Embryonic facial prominence (tissue), 1 donor: ENCODE data around the gene FAM107B.
"Not testable (repeated sequence)": the region's sequence is repeated elsewhere in the genome, so short reads cannot be mapped to it uniquely, and the experiment has no call there.

ENCODE experiments used
- DNase-seq: peaks from one replicate; pipeline ENCODE4 v3.0.0-alpha.2; 2016; ENCODE audit errors: extremely low spot score

FAM107B gene

GRCh38 chr10:14774797-14775196 lies at the start of gene FAM107B:
Gene FAM107B (minus strand): TSS chr10:14774897. CDS start chr10:14774663, 234 bp downstream.
- no peak for DNase-seq

- no peak for DNase-seq
Measured at GRCh38 chr10:14823966-14824365, 49.3 kb upstream of the FAM107B start.

DNA sequence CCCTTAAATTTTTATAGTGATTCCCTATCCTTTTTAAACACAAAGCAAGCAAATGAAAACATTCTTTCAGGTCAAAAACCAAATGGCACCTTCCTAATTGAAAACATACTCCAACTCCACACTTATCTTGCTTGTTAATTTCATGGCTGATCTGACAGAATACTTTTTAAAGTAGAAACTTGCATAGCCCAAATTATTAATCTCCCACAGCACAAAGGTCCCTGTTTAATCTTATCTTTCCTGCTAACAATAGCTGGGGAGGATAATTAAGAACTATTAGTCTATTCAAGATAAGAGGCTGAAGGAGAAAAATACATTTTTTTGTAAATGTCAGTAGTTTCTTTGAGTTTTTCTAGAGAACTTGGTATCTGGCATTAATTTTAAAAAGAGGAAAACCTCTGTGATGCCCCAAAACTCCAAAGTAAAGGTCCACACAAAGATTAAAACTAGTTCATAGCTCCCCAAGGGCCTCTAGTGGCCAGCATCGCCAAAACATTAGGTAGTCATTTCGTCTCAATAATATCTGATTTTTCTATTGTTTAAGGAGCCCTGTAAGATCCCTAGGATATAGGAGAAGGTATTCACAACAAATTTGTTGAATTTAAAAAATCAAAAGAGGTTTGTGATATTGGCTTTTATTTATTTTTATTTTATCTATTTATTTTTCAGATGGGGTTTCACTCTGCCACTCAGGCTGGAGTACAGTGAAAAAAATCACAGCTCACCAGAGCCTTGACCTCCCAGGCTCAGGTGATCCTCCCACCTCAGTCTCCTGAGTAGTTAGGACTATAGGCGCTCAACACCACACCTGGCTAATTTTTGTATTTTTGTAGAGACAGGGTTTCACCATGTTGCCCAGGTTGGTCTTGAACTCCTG lies 48.4 kb upstream of the FAM107B start:
- peak; percentile 31 for DNase-seq

GRCh38 chr10:14821635-14822375 lies 47.1 kb upstream of the FAM107B start:
- no peak for DNase-seq

DNA sequence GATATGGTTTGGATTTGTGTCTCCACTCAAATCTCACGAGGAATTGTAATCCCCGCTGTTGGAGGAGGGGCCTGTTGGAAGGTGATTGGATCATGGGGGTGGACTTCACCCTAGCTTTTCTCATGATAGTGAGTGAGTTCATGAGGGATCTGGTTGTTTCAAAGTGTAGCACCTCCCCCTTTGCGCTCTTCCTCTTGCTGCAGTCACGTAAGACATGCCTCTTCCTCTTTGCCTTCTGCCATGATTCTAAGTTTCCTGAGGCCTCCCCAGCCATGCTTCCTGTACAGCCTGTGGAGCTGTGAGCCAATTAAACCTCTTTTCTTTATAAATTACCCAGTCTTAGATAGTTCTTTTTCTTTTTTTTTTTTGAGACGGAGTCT lies 46.1 kb upstream of the FAM107B start:
- no peak for DNase-seq

DNA sequence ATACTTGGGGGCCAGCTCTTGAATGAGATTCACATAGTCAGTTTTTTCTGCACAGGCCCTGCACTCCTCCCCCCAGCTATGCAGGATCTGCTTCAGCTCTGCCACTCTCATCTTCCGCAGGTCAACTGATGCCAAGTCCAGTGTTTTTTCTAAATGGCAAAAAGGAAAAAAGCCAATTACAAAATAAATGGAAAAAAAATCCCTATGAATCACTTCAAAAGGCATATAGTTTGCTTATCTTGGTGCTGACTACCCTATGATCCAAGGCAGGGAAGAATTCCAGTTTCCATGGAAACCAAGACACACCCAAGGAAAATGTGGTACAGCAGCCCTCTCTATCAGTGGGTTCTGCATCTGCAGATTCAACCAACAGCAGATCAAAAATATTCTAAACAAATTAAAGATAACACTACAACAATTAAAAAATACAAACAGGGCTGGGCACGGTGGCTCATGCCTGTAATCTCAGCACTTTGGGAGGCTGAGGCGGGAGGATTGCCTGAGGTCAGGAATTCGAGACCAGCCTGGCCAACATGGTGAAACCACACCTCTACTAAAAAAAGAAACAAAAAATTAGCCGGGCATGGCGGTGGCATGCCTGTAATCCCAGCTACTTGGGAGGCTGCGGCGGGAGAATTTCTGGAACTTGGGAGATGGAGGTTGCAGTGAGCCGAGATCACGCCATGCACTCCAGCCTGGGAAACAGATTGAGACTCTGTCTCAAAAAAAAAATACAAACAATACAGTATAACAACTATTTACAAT lies 45.5 kb upstream of the FAM107B start:
- no peak for DNase-seq

DNA sequence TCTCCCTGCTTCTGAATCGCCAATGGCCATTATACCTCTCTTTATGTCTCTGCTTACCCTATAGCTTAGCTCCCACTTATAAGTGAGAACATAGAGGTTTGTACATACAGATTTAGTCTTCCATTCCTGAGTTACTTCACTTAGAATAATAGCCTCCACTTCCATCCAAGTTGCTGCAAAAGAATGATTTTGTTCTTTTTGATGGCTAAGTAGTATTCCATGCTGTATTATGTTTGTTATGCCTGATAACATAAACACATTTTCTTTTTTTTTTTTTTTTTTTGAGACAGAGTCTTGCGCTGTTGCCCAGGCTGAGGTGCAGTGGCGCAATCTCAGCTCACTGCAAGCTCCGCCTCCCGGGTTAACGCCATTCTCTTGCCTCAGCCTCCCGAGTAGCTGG lies 42.0 kb upstream of the FAM107B start:
- not testable (repeated sequence) for DNase-seq

DNA sequence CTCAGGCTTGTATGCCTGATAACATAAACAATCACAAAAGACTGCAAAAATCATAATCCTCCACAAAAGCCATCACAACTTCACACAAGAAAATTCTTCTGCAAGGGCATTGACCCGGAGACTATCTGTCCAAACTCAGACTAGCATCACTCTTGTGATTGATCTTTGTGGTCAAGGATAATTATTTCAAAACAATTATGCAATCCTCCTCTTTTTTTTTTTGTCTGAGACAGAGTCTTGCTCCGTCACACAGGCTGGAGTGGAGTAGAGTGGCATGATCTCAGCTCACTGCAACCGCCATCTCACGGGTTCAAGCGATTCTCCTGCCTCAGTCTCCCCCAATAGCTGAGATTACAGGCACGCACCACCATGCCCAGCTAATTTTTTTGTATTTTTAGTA lies 41.0 kb upstream of the FAM107B start:
- no peak for DNase-seq

DNA sequence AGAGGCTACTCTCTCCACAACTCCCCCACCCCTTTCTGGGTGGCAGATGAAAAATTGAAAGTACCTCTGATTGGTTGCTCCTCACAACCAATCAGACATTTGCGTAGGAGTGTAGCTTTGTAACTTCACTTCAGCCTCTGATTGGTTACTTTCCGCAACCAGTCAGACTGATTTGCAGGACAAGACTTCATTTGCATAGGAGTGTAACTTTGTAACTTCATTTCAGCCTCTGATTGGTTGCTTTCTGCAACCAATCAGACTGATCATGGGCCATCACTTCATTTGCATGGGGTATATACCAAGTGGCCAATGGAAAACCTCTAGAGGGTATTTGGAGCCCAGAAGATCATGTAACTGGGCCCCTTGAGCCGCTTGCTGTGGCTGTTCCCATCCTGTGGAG lies 37.6 kb upstream of the FAM107B start:
- DNase-seq, result no peak

DNA sequence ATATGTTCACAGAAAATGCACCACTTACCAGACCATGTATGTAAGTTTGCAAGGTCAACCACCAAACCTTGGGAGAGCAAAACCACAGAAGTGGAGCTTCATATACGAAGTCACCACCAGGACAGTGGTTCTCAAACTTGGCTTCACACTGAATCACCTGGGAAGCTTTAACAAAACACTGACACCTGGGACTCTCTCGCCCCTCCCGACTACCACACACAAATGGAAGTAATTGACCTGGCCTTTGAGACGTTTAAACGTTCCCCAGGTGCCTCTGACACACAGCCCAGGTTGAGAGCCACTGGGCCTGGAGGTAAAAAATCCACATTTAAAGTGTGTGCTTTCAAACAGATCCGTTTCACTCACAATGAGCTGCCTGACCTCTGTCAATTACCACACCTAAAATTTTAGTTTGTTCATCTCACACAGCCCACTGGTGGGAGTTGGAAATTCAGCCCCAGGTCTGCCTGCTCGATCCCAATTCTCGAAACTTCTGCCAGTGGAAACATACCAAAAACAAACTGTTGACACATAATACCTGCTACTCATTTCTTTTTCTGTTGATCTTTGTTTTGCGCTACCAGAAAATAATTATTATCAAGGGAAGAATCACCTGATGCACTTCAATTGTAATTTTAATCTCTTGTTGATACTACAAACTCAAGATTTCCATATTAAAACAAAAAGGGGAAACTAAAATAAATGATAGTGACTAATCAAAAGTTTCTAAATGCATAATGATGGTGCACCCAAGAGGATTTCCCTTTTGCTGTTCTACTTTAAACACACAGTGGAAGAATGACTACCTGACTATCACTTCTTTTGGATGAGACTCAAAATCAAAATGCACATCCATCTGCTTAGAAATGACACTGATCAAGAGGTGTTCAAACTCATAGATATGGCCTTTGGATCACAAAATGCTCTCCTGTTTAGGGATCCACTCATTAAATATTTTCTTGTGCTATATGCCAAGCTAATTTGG lies 36.6 kb upstream of the FAM107B start:
- no peak for DNase-seq

- no peak for DNase-seq
Measured at GRCh38 chr10:14806318-14806717, 31.6 kb upstream of the FAM107B start.

DNA sequence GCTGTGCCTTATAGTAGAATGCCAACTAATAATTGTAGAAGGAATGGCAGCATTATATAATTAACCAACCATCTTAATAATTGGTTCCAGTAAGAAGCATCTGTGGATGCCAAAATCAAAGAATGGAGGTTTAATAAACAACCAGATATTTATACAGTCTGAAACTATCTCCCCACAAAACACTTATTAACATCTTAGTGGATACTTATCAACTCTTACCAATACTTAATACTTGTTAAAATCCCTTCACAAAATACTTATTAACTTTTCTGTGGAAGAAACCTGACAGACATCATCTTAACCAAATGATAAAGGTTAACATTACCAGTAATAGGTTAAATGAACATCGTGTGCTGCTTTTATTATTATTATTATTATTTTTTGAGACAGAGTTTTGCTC lies 29.1 kb upstream of the FAM107B start:
- no peak for DNase-seq

DNA sequence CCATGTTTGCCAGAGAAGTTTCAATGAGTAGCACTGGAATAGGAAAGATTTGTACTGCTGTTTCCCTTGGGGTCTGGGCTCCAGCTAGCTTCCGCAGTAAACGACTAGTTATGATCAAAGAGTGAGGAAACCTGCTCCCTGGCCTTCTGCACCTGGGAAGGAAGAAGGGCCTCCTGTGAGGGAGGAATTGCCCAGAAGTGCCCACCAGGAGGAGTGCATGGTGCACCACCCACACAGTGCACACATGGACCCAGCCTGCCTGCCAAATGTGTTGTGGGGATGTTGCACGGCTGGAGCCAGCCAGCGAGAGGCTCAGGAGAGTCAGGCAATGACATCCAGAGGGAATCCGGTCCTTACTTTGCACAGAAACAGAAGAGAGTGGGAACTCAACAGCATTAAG lies 27.0 kb upstream of the FAM107B start:
- DNase-seq, result no peak

- DNase-seq, result no peak
Measured at GRCh38 chr10:14800397-14800796, 25.7 kb upstream of the FAM107B start.

DNA sequence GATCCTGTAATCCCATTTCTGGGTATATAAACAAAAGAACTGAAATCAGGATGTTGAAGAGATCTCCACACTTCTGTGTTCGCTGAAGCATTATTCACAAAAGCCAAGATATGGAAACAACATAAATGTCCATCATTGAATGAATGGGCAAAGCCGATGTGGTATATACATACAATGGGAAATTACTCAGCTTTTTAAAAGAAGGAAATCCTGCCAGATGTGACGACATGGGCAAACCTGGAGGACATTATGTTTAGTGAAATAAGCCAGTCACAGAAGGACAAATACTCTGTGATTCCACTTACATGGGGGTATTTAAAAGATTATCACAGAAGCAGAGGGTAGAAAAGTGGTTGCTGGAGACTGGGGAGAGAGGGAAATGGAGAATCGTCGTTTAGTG lies 23.9 kb upstream of the FAM107B start:
- DNase-seq, result no peak

DNA sequence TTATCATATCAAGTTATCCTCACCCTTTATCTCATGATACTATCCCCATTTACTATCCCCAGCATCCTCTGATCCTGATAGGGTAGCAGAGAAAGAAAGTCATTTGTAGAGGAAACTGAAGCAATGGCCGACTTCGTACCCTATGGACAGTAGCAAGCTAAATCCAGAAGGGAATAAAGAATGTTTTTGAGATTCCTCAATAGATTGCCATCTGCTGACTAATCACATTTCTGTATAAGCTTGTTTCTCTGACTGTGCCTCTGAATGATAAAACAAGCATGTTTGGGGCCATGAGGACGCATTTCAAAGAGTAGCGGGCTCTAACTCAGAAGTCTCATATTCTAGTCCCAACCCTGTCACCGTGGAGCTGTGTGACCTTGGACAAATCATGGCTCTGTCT lies 13.2 kb upstream of the FAM107B start:
- DNase-seq, result no peak

DNA sequence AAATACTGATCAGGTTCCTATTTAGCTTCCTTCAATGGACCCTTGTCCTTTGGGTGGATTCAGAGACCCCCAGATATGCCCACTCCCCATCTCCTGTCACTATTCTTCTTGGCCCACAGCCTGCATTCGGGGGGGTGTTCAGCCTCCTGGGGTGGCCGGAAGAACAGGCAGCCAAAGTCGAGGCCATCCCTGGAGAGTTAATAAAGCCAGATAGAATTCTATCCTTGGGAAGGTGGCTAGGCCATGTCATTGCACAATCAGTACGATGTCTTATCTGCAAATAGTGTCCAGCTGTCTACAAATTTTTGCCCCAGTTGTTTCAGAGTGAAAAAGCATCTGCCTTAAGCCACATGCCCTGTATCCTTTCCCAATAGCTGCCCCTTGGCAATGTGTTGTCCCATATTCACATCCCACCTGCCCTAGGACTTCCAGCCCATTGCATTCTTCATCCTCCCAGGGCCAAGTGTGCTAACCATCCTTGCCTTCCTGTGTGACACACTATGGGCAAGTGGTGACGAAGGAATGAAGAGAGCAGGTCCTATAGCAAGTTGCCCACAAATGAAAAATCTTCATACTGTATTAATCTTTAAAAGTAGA lies 9.9 kb upstream of the FAM107B start:
- DNase-seq, result no peak

GRCh38 chr10:14782691-14783363 lies 8.1 kb upstream of the FAM107B start:
- no peak for DNase-seq

GRCh38 chr10:14781763-14782162 lies 7.1 kb upstream of the FAM107B start:
- no peak for DNase-seq

DNA sequence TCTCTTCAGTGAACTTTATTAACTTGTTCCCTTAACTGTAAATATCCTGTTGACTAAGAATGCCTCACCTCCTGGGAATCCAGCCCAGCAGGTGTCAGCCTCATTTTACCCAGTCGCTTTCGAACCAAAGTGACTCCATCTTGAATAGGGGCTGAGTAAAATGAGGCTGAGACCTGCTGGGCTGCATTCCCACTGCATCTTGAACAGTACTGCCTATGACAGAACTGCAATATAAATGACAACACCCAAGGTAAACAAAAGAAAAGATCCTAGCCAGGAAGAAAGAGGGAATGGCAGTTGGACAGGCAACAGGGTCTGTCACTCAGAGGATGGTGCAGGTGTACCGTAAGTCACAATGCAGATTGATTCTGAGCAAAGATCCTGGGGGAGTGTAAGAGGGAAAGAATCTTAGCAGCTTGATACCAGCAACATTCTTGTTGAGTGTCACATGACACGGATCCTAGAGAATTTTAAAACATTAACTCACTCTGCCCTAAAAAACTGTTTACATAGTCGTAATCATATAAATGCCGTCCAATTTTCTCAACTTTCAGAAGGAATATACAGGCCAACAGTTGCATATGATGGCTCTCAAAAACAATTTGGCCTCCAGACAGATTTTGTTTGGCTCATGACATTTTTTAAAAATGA lies 4.4 kb upstream of the FAM107B start:
- no peak for DNase-seq
